ACC112 (cell line): ENCODE data around the gene TCTN1.

ENCODE experiments used
- H2AFZ ChIP-seq: fragments of 200-600 bp; sonication (generic); one replicate; pipeline ENCODE4 v1.6.0; 2017; ENCODE audit warnings: antibody characterized with exemption, low read length; ENCODE audit not compliant: unreplicated experiment
- H3K27ac ChIP-seq: fragments of 200-600 bp; sonication (generic); 2 replicates; pipeline ENCODE4 v1.5.1; 2014; ENCODE audit warnings: low read depth, mild to moderate bottlenecking, antibody characterized with exemption, low read length, moderate library complexity
- H3K27me3 ChIP-seq: fragments of 200-600 bp; sonication (generic); 2 replicates; pipeline ENCODE4 v1.6.1; 2014; ENCODE audit warnings: mild to moderate bottlenecking, antibody characterized with exemption, low read length, moderate library complexity, mixed read lengths; ENCODE audit not compliant: insufficient read depth
- H3K36me3 ChIP-seq: fragments of 200-600 bp; sonication (generic); 2 replicates; pipeline ENCODE4 v1.6.1; 2016; ENCODE audit warnings: mild to moderate bottlenecking, antibody characterized with exemption, low read length, moderate library complexity, mixed read lengths; ENCODE audit not compliant: insufficient read depth
- H3K4me1 ChIP-seq: fragments of 200-600 bp; sonication (generic); one replicate; pipeline ENCODE4 v1.6.1; 2016; ENCODE audit warnings: low read length, mixed read lengths; ENCODE audit not compliant: insufficient read depth, unreplicated experiment, control insufficient read depth
- H3K4me3 ChIP-seq: fragments of 200-600 bp; sonication (generic); 2 replicates; pipeline ENCODE4 v1.5.1; 2014; ENCODE audit warnings: mild to moderate bottlenecking, low read depth, low read length
- H3K79me2 ChIP-seq: fragments of 200-600 bp; sonication (generic); one replicate; pipeline ENCODE4 v1.6.0; 2016; ENCODE audit warnings: low read length; ENCODE audit not compliant: control insufficient read depth, unreplicated experiment, insufficient read depth

The TCTN1 gene

DNA sequence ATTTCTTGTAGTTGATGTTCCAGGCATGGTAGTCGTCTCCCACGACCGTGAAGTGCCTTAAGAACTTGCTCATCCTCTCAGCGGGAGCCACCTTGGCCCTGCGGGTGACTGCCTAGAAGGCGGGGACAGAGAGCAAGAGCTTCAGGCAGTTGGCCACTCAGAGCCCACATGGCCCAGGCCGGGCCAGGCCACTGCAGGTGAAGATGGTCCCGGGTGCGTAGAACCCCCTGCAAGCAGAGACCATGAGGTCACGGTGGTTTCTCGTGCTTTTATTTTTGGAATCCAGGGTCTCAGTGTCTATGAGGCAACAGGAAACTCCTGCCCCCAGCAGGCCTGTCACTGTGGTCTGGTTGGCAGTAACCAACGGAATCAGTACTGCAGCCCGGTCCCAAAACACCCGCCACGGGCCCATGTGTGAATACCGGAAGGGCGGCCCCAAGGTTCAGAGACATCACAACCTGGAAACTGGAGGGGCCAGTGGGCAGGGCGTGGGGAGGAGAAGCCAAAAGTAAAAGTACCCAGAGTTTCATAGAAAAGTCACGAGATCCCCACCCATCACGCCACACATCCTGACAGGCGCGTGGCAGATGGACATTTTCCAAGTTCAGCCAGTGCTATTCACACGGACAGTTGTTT is 47.5 kb downstream of the TCTN1 start:
- Histone ChIP-seq H3K27ac (no peak overlapping the region), H3K79me2 (no peaks in the 10 kb centered on the region), H2AFZ (no peak overlapping the region), H3K4me1 (no peaks in the 10 kb centered on the region), H3K36me3 (no peaks in the 10 kb centered on the region), H3K27me3 (peaks cover 11% of the 10 kb centered on the region; the same call in 1 of the 2 replicates), H3K4me3 (no peak overlapping the region)

DNA sequence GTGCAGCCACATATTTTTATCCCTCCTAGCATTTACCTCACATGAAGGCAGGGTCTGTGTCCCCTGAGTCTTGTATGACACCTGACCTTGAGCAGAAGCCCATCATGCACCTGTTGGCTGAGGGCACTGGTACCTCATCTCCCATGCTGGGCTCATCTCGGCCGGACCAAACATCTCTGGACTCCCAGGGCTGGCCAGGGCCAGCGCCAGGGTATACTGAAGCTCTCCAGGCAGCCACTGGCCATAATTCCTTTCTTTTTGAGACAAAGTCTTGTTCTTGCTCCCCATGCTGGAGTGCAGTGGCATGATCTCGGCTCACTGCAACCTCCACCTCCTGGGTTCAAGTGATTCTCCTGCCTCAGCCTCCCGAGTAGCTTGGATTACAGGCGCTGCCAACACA is 53.0 kb downstream of the TCTN1 start:
- Histone ChIP-seq H3K27me3 (peaks cover 14% of the 10 kb centered on the region; the same call in 1 of the 2 replicates), H2AFZ (no peak overlapping the region), H3K27ac (no peak overlapping the region), H3K36me3 (no peaks in the 10 kb centered on the region), H3K4me1 (no peaks in the 10 kb centered on the region), H3K4me3 (no peak overlapping the region), H3K79me2 (no peaks in the 10 kb centered on the region)

DNA sequence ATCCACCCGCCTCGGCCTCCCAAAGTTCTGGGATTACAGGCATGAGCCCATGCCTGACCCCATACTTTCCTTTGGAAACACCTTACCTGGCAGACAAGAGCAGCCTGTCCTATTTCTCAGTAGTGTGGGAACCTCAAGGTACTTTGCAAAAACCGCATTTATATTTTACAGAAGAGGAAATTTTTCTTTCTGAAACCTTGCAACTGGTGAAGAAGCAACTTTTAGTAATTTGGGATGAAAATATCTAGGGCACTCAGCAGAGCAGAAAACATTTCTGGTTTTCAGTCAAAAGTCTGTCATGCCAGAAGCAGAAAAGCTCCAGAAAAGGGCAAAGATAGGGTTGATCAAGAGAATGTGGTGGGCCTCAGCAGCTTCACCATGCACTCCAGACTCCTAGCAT is 53.7 kb downstream of the TCTN1 start:
- Histone ChIP-seq H3K36me3 (no peaks in the 10 kb centered on the region), H3K4me3 (no peak overlapping the region), H3K27ac (no peak overlapping the region), H3K27me3 (peaks cover 13% of the 10 kb centered on the region; the same call in 1 of the 2 replicates), H3K79me2 (no peaks in the 10 kb centered on the region), H2AFZ (no peak overlapping the region), H3K4me1 (no peaks in the 10 kb centered on the region)

DNA sequence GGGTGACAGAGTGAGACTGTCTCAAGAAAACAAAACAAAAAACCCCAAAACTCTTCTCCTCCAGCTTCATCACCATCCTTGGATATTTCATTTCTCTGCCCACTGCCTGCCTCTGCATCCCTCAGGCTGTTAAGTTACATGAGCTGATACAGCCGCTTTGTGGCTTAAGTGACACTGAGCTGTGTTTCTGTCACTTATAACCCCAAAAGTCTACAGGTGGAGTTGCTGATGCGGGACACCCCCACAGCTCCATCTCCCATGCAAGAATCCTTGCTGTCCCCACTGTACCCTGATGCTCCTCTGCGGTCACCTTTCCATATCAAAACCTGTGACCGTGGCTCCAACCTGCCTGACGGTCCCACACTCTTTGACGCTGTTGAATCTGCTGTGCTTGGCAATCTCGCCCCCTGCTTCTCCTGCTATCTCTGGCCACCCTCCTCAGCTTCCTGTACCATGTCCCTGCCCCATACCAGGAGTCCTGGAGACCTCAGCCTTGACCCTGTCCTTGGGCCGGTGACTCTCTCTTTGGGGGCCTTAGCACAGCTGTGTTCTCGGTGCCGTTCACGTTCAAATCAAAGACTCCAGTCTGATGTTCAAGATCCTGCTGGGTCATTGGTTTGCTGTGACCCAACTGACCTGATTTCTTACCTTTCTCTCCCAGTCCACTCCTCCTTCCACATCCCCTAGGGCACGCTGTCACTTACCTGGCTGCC is 54.7 kb downstream of the TCTN1 start:
- no peaks in the 10 kb centered on the region for H3K79me2 ChIP-seq
- H3K4me1 ChIP-seq = no peaks in the 10 kb centered on the region
- H3K4me3 ChIP-seq = no peak overlapping the region
- no peak overlapping the region for H2AFZ ChIP-seq
- no peaks in the 10 kb centered on the region for H3K36me3 ChIP-seq
- peaks cover 7% of the 10 kb centered on the region; the same call in 1 of the 2 replicates for H3K27me3 ChIP-seq
- no peak overlapping the region for H3K27ac ChIP-seq

DNA sequence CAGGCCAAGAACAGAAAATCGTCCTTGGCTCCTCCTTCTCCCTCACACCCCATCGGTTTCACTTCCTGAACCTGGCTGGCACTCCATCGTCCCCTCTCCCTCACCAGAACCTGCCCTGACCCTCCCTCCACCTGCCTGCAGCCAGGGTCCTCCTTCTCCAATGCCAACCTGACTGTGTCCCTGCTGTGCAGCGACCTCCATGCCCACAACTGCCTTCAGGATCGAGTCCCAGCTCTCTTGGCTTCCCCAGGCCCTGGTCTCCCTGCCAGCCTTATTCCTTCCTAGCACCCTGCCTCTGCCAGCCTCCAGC is 55.2 kb downstream of the TCTN1 start:
- Histone ChIP-seq H3K79me2 (no peaks in the 10 kb centered on the region), H3K27me3 (peaks cover 7% of the 10 kb centered on the region; the same call in 1 of the 2 replicates), H3K4me1 (no peaks in the 10 kb centered on the region), H3K27ac (no peak overlapping the region), H3K36me3 (no peaks in the 10 kb centered on the region), H3K4me3 (no peak overlapping the region), H2AFZ (no peak overlapping the region)

DNA sequence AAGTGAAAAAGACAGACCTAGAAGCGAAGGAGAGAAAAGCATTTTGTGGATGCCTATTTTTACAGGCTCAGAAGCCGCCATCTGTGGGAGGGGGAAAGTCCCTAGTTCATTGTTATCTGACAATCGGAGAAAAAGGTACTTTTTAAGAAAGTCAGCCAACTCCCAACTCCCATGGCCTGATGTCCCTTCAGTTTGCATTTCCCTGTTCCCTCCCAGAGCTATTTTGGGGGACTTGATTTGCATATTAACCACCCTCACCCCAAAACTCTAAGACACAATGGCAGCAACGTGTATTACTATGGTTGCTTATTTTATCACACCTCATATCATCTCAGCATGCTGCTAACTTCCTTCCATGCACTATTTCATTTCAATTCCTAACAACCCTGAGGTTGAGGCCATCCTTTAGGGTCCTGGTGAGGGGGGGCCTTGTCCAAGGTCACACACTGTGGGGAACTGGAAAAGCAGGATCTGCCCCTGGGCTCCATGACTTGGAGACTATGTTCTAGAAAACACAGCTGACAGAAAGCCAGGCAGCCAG is 56.3 kb downstream of the TCTN1 start:
- peaks cover 3% of the 10 kb centered on the region; the same call in 1 of the 2 replicates for H3K27me3 ChIP-seq
- H3K79me2 ChIP-seq = no peaks in the 10 kb centered on the region
- no peak overlapping the region for H3K4me3 ChIP-seq
- H2AFZ ChIP-seq = no peak overlapping the region
- no peaks in the 10 kb centered on the region for H3K4me1 ChIP-seq
- no peaks in the 10 kb centered on the region for H3K36me3 ChIP-seq
- H3K27ac ChIP-seq = no peak overlapping the region

DNA sequence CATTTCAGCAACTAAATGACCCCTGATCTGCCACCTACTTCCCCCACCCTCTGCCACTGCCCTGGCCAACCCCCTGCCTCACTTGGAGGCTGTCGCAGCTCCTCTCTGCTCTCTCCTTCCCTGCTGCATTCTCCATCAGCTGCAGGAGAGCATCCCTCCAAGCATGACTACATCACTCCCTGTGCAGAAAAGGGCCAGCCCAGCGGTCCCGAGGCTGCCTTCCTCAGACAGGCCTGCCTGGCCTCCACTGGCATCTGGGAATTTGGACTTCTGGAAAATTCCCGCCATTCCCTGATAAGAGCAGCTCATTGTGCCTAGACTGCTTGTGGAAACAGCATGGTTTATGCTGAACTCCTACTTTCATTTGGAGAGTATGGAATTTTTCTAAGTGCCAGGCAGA is 62.2 kb downstream of the TCTN1 start:
- no peak overlapping the region for H3K27ac ChIP-seq
- no peak overlapping the region for H2AFZ ChIP-seq
- H3K36me3 ChIP-seq = no peaks in the 10 kb centered on the region
- no peak overlapping the region for H3K4me3 ChIP-seq
- no peaks in the 10 kb centered on the region for H3K27me3 ChIP-seq
- H3K4me1 ChIP-seq = no peaks in the 10 kb centered on the region
- H3K79me2 ChIP-seq = no peaks in the 10 kb centered on the region

DNA sequence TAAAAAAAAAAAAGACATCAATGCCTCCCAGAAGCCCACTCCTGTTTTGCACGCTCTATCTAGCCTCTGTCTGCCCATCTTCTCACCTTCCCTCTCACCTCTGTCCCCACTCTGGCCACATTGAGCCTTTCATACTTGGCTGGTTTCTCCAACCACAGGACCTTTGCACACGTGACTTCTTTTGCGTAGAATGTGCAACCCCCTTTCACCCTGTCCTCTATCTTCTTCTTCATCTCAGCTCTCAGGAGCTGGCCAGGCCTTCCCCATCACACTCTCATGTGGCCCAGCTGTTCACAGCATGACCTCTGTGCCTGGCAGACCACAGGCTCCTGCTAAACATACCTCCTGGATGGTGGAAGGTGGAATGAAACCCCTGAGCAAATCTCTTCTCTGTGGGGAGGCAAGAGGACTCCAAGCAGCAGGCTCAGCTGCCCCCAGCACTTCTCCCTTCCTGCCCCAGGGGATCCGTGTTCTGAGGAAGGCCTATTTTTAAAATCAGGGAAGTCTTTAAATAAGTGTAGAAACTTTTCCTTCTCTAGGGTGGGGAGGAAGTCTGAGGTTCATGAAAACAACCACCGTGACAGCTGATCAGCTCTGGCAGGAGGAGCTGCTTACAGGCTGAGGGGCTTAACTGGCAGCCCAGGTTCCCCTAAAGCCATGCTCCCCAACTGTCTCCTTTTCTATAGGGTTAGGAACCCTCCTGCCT is 63.4 kb downstream of the TCTN1 start:
- no peaks in the 10 kb centered on the region for H3K79me2 ChIP-seq
- no peak overlapping the region for H3K4me3 ChIP-seq
- H3K27me3 ChIP-seq = no peaks in the 10 kb centered on the region
- no peak overlapping the region for H2AFZ ChIP-seq
- no peak overlapping the region for H3K27ac ChIP-seq
- H3K4me1 ChIP-seq = no peaks in the 10 kb centered on the region
- H3K36me3 ChIP-seq = no peaks in the 10 kb centered on the region

DNA sequence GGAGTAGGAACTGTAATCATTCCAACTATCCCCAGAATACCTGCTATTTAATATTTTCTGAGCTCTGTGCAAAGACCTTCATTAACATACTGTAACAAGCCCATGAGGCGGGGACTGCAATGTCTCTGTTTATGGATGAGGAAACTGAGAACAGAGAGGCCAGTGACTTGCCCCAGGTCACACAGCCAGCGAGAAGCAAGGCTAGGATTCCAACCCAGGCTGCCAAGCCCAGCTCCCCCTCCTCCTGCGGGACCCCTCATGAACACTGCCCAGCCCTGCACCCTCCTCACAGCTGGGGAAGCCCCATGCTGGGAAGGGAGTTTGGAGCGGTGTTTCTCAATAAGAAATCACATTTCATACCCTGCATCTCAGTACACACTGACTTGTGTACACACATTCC is 64.1 kb downstream of the TCTN1 start:
- Histone ChIP-seq H3K4me3 (no peak overlapping the region), H3K4me1 (no peaks in the 10 kb centered on the region), H2AFZ (no peak overlapping the region), H3K79me2 (no peaks in the 10 kb centered on the region), H3K36me3 (no peaks in the 10 kb centered on the region), H3K27ac (no peak overlapping the region), H3K27me3 (no peaks in the 10 kb centered on the region)

DNA sequence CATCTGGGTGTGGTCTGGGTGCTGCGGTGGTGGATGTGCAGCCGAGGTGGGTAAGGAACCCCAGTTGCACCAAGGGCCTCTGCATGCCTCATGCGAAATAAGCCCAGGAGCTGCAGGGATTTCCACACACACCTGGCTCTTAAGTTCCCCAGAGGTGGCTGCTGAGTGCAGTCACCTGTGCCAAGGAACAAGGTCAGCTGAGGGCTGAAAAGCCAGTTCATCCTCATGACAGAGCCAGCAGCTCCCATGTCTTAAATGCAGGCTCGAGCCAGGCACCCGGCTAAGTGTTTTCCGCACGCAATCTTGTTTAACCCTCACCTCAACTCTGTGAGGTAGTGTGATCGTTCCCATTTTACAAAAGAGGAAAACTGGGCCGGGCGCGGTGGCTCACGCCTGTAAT is 65.3 kb downstream of the TCTN1 start:
- H3K4me3 ChIP-seq = no peak overlapping the region
- no peak overlapping the region for H2AFZ ChIP-seq
- H3K4me1 ChIP-seq = no peaks in the 10 kb centered on the region
- H3K36me3 ChIP-seq = no peaks in the 10 kb centered on the region
- H3K27ac ChIP-seq = no peak overlapping the region
- no peaks in the 10 kb centered on the region for H3K27me3 ChIP-seq
- no peaks in the 10 kb centered on the region for H3K79me2 ChIP-seq
